ENCODE measurements around the gene BPIFB4.

The BPIFB4 gene

GRCh38 chr20:33070111-33071053 is 9.1 kb upstream of the BPIFB4 start:
- no peaks in the 10 kb centered on the region for H3K36me3 Mint-ChIP-seq
- ATAC-seq = no peak
- no peaks in the 10 kb centered on the region for H3K9me3 Mint-ChIP-seq
- no peak overlapping the region for H3K27ac Mint-ChIP-seq
- H3K27me3 Mint-ChIP-seq = no peaks in the 10 kb centered on the region
- no peak overlapping the region for H3K4me3 Mint-ChIP-seq
- no peaks in the 10 kb centered on the region for H3K4me1 Mint-ChIP-seq

GRCh38 chr20:33071198-33071597 is 8.2 kb upstream of the BPIFB4 start:
- Mint-ChIP-seq H3K9me3 (no peaks in the 10 kb centered on the region), H3K4me3 (no peak overlapping the region), H3K27ac (no peak overlapping the region), H3K4me1 (no peaks in the 10 kb centered on the region), H3K36me3 (no peaks in the 10 kb centered on the region), H3K27me3 (no peaks in the 10 kb centered on the region)
- ATAC-seq = no peak

GRCh38 chr20:33072362-33072761 is 7.1 kb upstream of the BPIFB4 start:
- no peaks in the 10 kb centered on the region for H3K4me1 Mint-ChIP-seq
- H3K27ac Mint-ChIP-seq = no peak overlapping the region
- H3K27me3 Mint-ChIP-seq = no peaks in the 10 kb centered on the region
- no peak for ATAC-seq
- H3K4me3 Mint-ChIP-seq = no peak overlapping the region
- H3K36me3 Mint-ChIP-seq = no peaks in the 10 kb centered on the region
- H3K9me3 Mint-ChIP-seq = no peaks in the 10 kb centered on the region

DNA sequence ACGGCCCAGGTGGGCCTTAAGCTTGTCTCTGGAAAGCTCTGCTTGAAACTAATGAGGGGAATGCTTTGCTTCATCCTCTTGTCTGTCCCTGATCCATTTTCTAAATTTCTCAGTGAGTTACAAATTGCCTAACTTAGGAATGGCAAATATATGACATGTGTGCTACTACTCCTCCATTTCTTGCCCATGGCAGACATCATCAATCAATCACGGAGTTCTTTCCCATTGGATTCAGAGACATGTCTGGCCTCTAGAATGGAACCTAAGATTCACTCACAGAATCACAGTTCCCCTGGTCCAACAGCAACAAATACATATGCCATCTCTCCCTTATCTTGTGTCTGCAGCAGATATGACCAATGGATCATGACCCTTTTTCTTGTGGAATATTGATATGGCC is 6.6 kb upstream of the BPIFB4 start:
- Mint-ChIP-seq H3K27me3 (peaks cover 4% of the 10 kb centered on the region), H3K9me3 (no peaks in the 10 kb centered on the region), H3K4me3 (no peak overlapping the region), H3K36me3 (no peaks in the 10 kb centered on the region), H3K27ac (no peak overlapping the region), H3K4me1 (no peaks in the 10 kb centered on the region)
- ATAC-seq = no peak

GRCh38 chr20:33074675-33075074 is 4.8 kb upstream of the BPIFB4 start:
- no peak overlapping the region for H3K27ac Mint-ChIP-seq
- no peaks in the 10 kb centered on the region for H3K9me3 Mint-ChIP-seq
- H3K4me3 Mint-ChIP-seq = no peak overlapping the region
- no peak for ATAC-seq
- no peaks in the 10 kb centered on the region for H3K36me3 Mint-ChIP-seq
- peaks cover 13% of the 10 kb centered on the region for H3K27me3 Mint-ChIP-seq
- no peaks in the 10 kb centered on the region for H3K4me1 Mint-ChIP-seq

DNA sequence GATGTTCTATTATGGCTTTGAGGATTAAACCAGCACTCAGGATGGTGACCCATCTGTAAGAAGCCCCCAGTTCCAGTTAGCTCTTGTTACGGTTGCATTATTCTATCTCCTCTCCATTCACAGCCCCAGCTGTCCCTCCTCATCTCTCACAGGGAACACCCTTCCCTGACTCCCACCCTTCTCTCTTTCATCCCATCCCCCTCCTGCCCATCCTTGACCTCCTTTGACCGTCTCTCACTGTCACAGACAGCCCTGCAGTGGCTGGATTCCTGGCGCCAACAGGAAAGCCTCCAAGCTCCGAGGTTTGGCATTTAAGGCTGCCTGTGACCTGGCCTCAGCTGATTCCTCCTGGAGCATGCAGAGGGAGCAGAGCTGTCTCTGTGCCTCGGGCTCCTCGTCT is 4.2 kb upstream of the BPIFB4 start:
- Mint-ChIP-seq H3K27ac (no peak overlapping the region), H3K4me3 (no peak overlapping the region), H3K4me1 (no peaks in the 10 kb centered on the region), H3K9me3 (no peaks in the 10 kb centered on the region), H3K36me3 (no peaks in the 10 kb centered on the region), H3K27me3 (peaks cover 13% of the 10 kb centered on the region)
- no peak for ATAC-seq

GRCh38 chr20:33076662-33077372 is 2.6 kb upstream of the BPIFB4 start:
- Mint-ChIP-seq H3K4me3 (no peak overlapping the region), H3K27me3 (peaks cover 13% of the 10 kb centered on the region), H3K27ac (no peak overlapping the region), H3K36me3 (no peaks in the 10 kb centered on the region), H3K9me3 (peaks cover 5% of the 10 kb centered on the region), H3K4me1 (no peaks in the 10 kb centered on the region)
- ATAC-seq = no peak

DNA sequence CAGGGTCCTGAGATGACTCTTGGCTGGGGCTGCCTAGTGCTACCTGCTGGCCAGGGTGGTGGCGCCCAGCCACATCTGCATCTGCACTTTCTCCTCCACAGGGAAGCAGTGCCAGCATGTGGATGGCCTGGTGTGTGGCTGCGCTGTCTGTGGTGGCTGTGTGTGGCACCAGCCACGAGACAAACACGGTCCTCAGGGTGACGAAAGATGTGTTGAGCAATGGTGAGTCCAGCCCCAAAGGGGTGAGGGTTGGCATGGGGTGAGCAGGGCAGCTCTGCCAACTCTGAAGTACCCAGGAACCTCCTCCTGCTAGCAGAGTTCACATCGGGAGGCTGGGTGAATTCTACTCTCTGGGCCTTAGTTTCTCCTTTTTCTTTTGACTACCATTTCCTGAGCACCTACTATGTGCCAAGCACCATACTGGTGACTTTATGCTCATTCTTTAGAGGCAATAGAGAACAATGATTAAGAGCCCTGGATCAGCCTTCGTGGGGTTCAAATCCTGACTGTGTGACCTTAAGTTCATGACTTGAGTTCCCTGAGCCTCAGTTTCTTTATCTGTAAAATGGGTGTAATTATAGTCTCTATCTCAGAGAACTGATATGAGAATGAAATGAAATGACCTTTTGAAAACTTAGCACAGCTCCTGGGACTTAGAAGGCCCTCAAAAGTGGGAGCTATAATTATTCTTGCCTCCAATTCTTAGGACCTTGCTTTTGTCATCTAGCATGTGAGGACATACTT is 2.1 kb downstream of the BPIFB4 start:
- no peak overlapping the region for H3K27ac Mint-ChIP-seq
- ATAC-seq = no peak
- no peaks in the 10 kb centered on the region for H3K4me1 Mint-ChIP-seq
- no peak overlapping the region for H3K4me3 Mint-ChIP-seq
- H3K9me3 Mint-ChIP-seq = peaks cover 5% of the 10 kb centered on the region
- peaks cover 13% of the 10 kb centered on the region for H3K27me3 Mint-ChIP-seq
- no peaks in the 10 kb centered on the region for H3K36me3 Mint-ChIP-seq

GRCh38 chr20:33082546-33082945 is 3.1 kb downstream of the BPIFB4 start:
- Mint-ChIP-seq H3K27me3 (peaks cover 11% of the 10 kb centered on the region), H3K4me1 (no peaks in the 10 kb centered on the region), H3K27ac (no peak overlapping the region), H3K36me3 (no peaks in the 10 kb centered on the region), H3K4me3 (no peak overlapping the region), H3K9me3 (peaks cover 5% of the 10 kb centered on the region)
- no peak for ATAC-seq

DNA sequence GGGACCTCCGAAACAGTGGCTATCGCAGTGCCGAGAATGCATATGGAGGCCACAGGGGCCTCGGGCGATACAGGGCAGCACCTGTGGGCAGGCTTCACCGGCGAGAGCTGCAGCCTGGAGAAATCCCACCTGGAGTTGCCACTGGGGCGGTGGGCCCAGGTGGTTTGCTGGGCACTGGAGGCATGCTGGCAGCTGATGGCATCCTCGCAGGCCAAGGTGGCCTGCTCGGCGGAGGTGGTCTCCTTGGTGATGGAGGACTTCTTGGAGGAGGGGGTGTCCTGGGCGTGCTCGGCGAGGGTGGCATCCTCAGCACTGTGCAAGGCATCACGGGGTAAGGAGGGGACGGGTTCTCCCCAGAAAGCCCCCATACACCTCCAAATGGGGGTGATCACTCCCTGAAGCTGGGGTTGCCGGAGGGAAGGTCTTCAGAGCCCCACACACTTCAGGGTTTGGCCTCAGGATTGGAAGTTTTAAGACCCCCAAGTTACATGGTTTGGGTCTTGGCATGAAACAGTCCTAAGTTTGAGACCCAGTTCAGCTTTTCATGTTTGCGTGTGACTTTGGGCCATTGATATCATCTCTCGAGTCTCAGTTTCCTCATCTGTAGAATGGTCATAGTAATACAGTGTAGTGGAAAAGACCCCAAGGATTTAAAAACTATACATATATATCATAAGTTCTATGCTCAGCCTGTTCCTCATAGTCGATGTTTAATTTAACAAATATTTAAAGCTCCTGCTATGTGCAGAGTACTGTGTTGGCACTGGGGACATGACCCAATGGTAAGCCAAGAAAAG is 4.3 kb downstream of the BPIFB4 start:
- Mint-ChIP-seq H3K4me3 (no peak overlapping the region), H3K36me3 (no peaks in the 10 kb centered on the region), H3K9me3 (peaks cover 5% of the 10 kb centered on the region), H3K4me1 (no peaks in the 10 kb centered on the region), H3K27me3 (no peaks in the 10 kb centered on the region), H3K27ac (no peak overlapping the region)
- no peak for ATAC-seq

DNA sequence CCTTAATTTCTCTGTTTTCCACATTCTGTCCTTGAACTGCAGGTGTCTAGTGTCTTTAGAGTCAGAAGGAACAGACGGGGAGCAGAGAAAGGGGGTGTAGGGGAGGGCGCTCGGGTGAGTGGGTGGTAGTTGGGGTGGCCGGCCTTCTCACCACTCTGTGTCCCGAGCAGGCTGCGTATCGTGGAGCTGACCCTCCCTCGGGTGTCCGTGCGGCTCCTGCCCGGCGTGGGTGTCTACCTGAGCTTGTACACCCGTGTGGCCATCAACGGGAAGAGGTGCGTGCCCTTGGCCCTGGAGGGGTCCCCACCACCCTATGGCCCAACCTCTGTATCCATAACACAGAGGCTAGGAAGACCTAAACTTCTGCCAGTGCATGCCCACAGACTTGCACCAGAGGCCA is 5.3 kb downstream of the BPIFB4 start:
- Mint-ChIP-seq H3K27me3 (no peaks in the 10 kb centered on the region), H3K27ac (no peak overlapping the region), H3K4me1 (no peaks in the 10 kb centered on the region), H3K9me3 (peaks cover 5% of the 10 kb centered on the region), H3K36me3 (no peaks in the 10 kb centered on the region), H3K4me3 (no peak overlapping the region)
- no peak for ATAC-seq

- no peaks in the 10 kb centered on the region for H3K4me1 Mint-ChIP-seq
- no peaks in the 10 kb centered on the region for H3K36me3 Mint-ChIP-seq
- no peak overlapping the region for H3K27ac Mint-ChIP-seq
- no peak for ATAC-seq
- H3K9me3 Mint-ChIP-seq = no peaks in the 10 kb centered on the region
- H3K27me3 Mint-ChIP-seq = no peaks in the 10 kb centered on the region
- no peak overlapping the region for H3K4me3 Mint-ChIP-seq
These were observed 6.7 kb downstream of the BPIFB4 start for GRCh38 chr20:33086052-33086722.

DNA sequence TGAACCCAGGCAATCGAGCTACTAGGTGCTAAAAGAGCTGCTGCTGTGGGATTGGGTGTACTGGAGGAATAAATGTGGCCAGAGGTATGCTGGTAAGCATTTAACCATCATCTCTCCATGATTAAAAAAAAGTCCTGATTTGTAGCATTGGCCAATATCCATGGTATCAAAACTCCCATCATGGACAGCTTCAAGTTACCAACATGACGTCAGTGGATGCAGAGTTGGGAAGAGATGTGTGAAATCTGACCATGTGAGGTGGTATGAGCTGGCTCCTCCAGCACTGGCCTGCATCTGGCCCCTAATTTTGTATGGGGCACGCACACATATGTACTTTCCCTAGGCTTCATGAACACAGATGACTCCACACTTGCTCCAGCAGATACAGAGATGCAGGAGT is 11.7 kb downstream of the BPIFB4 start:
- no peaks in the 10 kb centered on the region for H3K27me3 Mint-ChIP-seq
- H3K4me1 Mint-ChIP-seq = no peaks in the 10 kb centered on the region
- no peak overlapping the region for H3K27ac Mint-ChIP-seq
- no peak overlapping the region for H3K4me3 Mint-ChIP-seq
- no peaks in the 10 kb centered on the region for H3K36me3 Mint-ChIP-seq
- ATAC-seq = no peak
- peaks cover 8% of the 10 kb centered on the region for H3K9me3 Mint-ChIP-seq

- peaks cover 8% of the 10 kb centered on the region for H3K9me3 Mint-ChIP-seq
- no peaks in the 10 kb centered on the region for H3K36me3 Mint-ChIP-seq
- H3K27ac Mint-ChIP-seq = no peak overlapping the region
- no peak for ATAC-seq
- H3K27me3 Mint-ChIP-seq = no peaks in the 10 kb centered on the region
- H3K4me1 Mint-ChIP-seq = no peaks in the 10 kb centered on the region
- no peak overlapping the region for H3K4me3 Mint-ChIP-seq
These were observed 12.2 kb downstream of the BPIFB4 start for GRCh38 chr20:33091693-33092092.
